Breast epithelium (tissue), 4 donors: ENCODE results near the gene SLC2A13. TPM values are rescaled to one million over a fixed set of nuclear protein-coding genes. Genes with fewer than 3 reads are reported as not detected.

Source experiments
- DNase-seq, 2 donors: peaks; one replicate each; pipeline ENCODE4 v3.0.0-alpha.2; 2019; ENCODE audit warnings: low spot score in 2 of 2
- H3K27ac ChIP-seq, 2 donors: fragments of 200-600 bp; sonication (generic) in 1 of 2; one replicate each; pipeline ENCODE4 v1.5.1; 2016 to 2019; ENCODE audit warnings: mild to moderate bottlenecking in 1 of 2
- H3K27me3 ChIP-seq, 2 donors: fragments of 200-600 bp; sonication (generic) in 1 of 2; one replicate each; pipeline versions ENCODE4 v1.5.1 to v1.6.0; 2017 to 2019; ENCODE audit warnings: control low read depth in 1 of 2, mild to moderate bottlenecking in 1 of 2
- H3K36me3 ChIP-seq: fragments of 200-600 bp; one replicate; pipeline ENCODE4 v1.5.1; 2019
- H3K4me1 ChIP-seq, 2 donors: fragments of 200-600 bp; sonication (generic); one replicate each; pipeline ENCODE4 v1.5.1; 2016 to 2019; ENCODE audit warnings: control low read depth in 1 of 2
- H3K4me3 ChIP-seq, 3 donors: fragments of 200-600 bp; sonication (generic); 1 replicate in 2 of 3; 2 replicates in 1 of 3; pipeline ENCODE4 v1.5.1; 2016 to 2019; ENCODE audit warnings: mild to moderate bottlenecking in 3 of 3, moderate library complexity in 2 of 3
- H3K9me3 ChIP-seq, 2 donors: fragments of 200-600 bp; sonication (generic) in 1 of 2; one replicate each; pipeline ENCODE4 v1.5.1; 2016 to 2019; ENCODE audit warnings: control low read depth in 1 of 2
- CTCF ChIP-seq, 3 donors: fragments of 450-650 bp; IDR thresholded peaks; one replicate each; pipeline ENCODE4 v1.5.1; 2016 to 2017; ENCODE audit warnings: antibody characterized with exemption in 3 of 3, mild to moderate bottlenecking in 3 of 3, moderate library complexity in 3 of 3
- POLR2A ChIP-seq: fragments of 450-650 bp; IDR thresholded peaks from one replicate; pipeline ENCODE4 v1.6.1; 2016; ENCODE audit warnings: antibody characterized with exemption, mild to moderate bottlenecking, moderate library complexity
- POLR2AphosphoS5 ChIP-seq, 3 donors: sonication (generic); formaldehyde crosslinking; IDR thresholded peaks; one replicate each; pipeline ENCODE4 v1.6.1; 2017; ENCODE audit warnings: antibody characterized with exemption in 3 of 3
- intact Hi-C: fragments of 100-400 bp; cut with DNase I; formaldehyde crosslinking; loops from one replicate; pipeline ENCODE4 v1.15.1; 2023; ENCODE audit warnings: low total_unique reads
- total RNA-seq, 3 donors: library from RNA; depleted of rRNA; stranded (reverse); fragments of >200 nt; gene quantifications; one replicate each; pipeline ENCODE4 v1.1.0, GENCODE V29; 2016

The SLC2A13 gene
- total RNA-seq, 3 donors from 2014 or later: 17.1 to 32.2 (median 22.0) TPM

DNA sequence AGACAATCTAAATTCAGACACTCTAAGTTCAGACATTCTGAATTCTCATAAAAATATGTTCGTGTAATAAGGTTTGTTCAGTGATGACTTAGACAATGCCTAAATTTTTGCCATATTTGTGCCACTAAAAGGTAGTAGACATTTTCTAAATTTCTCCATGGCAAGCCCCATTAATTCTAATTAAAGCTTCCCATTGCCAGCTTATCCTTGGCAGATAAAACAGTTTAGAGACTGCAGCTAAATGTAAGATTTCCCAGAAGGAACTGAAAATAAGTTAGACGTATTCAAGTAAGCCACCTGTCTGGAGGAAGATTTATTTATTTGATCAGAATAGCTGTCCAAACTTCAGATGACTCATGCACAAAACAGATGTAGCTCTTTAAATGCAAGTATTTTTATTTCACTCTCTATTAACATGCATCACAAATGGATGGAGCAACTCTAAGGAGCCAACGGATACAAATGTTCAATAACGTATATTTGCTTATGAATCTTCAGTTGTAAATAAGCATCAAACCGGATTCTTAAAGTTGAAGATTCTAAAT lies 130.4 kb downstream of the SLC2A13 start:
- H3K27me3 ChIP-seq: no peaks in the 10 kb centered on the region
- no peak for DNase-seq
- TF ChIP-seq CTCF (IDR thresholded peaks at IDR 0.05) (no peak), POLR2AphosphoS5 (IDR thresholded peaks at IDR 0.05) (no peak), POLR2A (no peak)
- H3K27ac ChIP-seq: no peak overlapping the region
- H3K36me3 ChIP-seq: no peaks in the 10 kb centered on the region
- H3K4me3 ChIP-seq: no peak overlapping the region
- intact Hi-C loops: no loop called here
- no peaks in the 10 kb centered on the region for H3K4me1 ChIP-seq
- H3K9me3 ChIP-seq: no peaks in the 10 kb centered on the region

DNA sequence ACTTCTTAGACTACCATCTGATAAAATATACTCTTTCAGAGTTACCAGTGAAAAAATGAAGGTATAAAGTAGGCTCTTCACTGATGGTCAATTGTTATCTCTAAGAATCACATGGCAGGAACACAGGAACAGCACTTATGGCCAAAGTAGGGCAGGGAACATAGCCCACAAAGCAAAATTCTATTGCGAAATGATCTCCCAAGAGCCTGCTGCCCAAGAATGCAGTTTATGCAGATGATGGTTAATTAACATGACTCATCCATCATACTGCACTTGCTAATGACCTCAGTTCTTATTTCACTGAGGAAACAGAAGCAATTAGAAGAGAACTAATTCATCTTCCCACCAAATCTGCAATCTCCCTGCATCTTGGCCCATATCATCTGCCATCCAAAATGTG lies 133.8 kb downstream of the SLC2A13 start:
- Histone ChIP-seq H3K4me3 (no peak overlapping the region), H3K36me3 (no peaks in the 10 kb centered on the region), H3K27ac (no peak overlapping the region), H3K9me3 (no peaks in the 10 kb centered on the region), H3K27me3 (no peaks in the 10 kb centered on the region), H3K4me1 (no peaks in the 10 kb centered on the region)
- TF ChIP-seq POLR2AphosphoS5 (IDR thresholded peaks at IDR 0.05) (no peak), CTCF (IDR thresholded peaks at IDR 0.05) (no peak), POLR2A (no peak)
- no peak for DNase-seq
- intact Hi-C loops: no loop called here

GRCh38 chr12:39971348-39971747 lies 134.5 kb downstream of the SLC2A13 start:
- intact Hi-C loops: no loop called here
- no peaks in the 10 kb centered on the region for H3K4me1 ChIP-seq
- no peak overlapping the region for H3K4me3 ChIP-seq
- H3K9me3 ChIP-seq: no peaks in the 10 kb centered on the region
- H3K27me3 ChIP-seq: no peaks in the 10 kb centered on the region
- no peak for DNase-seq
- TF ChIP-seq POLR2AphosphoS5 (IDR thresholded peaks at IDR 0.05): no peak
- no peak for TF ChIP-seq POLR2A
- no peak for TF ChIP-seq CTCF (IDR thresholded peaks at IDR 0.05)
- H3K36me3 ChIP-seq: no peaks in the 10 kb centered on the region
- no peak overlapping the region for H3K27ac ChIP-seq

GRCh38 chr12:39966721-39967120 lies 139.2 kb downstream of the SLC2A13 start:
- H3K36me3 ChIP-seq: no peaks in the 10 kb centered on the region
- H3K4me1 ChIP-seq: no peaks in the 10 kb centered on the region
- intact Hi-C loops: no loop called here
- DNase-seq: no peak
- H3K27ac ChIP-seq: no peak overlapping the region
- TF ChIP-seq POLR2A (no peak), POLR2AphosphoS5 (IDR thresholded peaks at IDR 0.05) (no peak), CTCF (IDR thresholded peaks at IDR 0.05) (no peak)
- H3K4me3 ChIP-seq: no peak overlapping the region
- H3K27me3 ChIP-seq: no peaks in the 10 kb centered on the region
- no peaks in the 10 kb centered on the region for H3K9me3 ChIP-seq

DNA sequence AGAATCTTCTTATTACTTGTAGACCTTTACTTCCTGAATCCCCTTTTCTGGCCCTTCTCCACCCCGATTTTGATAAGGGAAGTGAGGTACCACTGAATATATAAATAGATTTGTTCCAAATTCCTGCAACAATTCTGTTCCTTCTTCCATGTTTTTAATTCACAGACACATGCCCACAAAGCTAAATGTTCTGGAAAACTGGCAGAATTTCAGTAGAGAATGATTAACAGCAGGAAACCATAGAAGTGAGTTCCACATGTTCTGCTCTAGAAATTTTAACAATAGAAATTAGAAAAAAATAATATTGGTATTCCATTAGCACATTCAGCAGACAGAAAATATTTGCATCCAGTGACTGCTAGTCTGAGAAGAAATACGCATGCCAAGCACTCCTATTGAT lies 139.6 kb downstream of the SLC2A13 start:
- H3K27ac ChIP-seq: no peak overlapping the region
- no peaks in the 10 kb centered on the region for H3K36me3 ChIP-seq
- no peaks in the 10 kb centered on the region for H3K4me1 ChIP-seq
- intact Hi-C loops: no loop called here
- H3K4me3 ChIP-seq: no peak overlapping the region
- H3K9me3 ChIP-seq: no peaks in the 10 kb centered on the region
- H3K27me3 ChIP-seq: no peaks in the 10 kb centered on the region
- no peak for DNase-seq
- no peak for TF ChIP-seq POLR2A
- TF ChIP-seq POLR2AphosphoS5 (IDR thresholded peaks at IDR 0.05): no peak
- no peak for TF ChIP-seq CTCF (IDR thresholded peaks at IDR 0.05)
